Measurements from ENCODE around the gene CFAP92. TPM values are rescaled to one million over a fixed set of nuclear protein-coding genes. Genes with fewer than 3 reads are reported as not detected.

The CFAP92 gene
- total RNA-seq, 1 experiment from 2014 or later, result 0.92 TPM

- Mint-ChIP-seq H3K4me3 (no peak overlapping the region), H3K36me3 (ENCODE audit: insufficient read depth in 1 of 3, low read depth in 3 of 3) (peaks cover 0 to 3% (median 0%) of the 10 kb centered on the region in 3 experiments; a peak in 1 of 7 replicates), H3K27me3 (ENCODE audit: low read depth) (peaks cover 61% of the 10 kb centered on the region), H3K4me1 (peaks cover 2 to 5% of the 10 kb centered on the region in 2 experiments; a peak in 3 of 4 replicates), H3K9me3 (peaks cover 0 to 3% of the 10 kb centered on the region in 2 experiments; a peak in 2 of 5 replicates), H3K27ac (no peak overlapping the region)
- Histone ChIP-seq H3K79me1 (ENCODE audit: insufficient read depth, low read depth, low read length, poor library complexity, severe bottlenecking) (no peaks in the 10 kb centered on the region), H3K9me3 (ENCODE audit: control insufficient read depth, low read depth, low read length) (no peaks in the 10 kb centered on the region), H3K4ac (ENCODE audit: low read depth, low read length) (no peak overlapping the region), H2BK12ac (ENCODE audit: insufficient read length, low read depth, low read length) (no peak overlapping the region), H4K20me1 (ENCODE audit: control insufficient read depth, insufficient read depth, insufficient read length) (no peaks in the 10 kb centered on the region), H2AFZ (ENCODE audit: low read length) (no peak overlapping the region), H3K4me1 (ENCODE audit: insufficient read depth, low read length) (no peaks in the 10 kb centered on the region), H2BK5ac (ENCODE audit: insufficient read length, low read length) (no peak overlapping the region), H3K56ac (ENCODE audit: insufficient read length, low read depth, low read length) (no peak overlapping the region), H2AK5ac (ENCODE audit: insufficient read length, low read length) (no peak overlapping the region), H4K91ac (ENCODE audit: insufficient read length, low read depth, low read length) (no peak overlapping the region), H3K79me2 (ENCODE audit: insufficient read depth, low read length) (no peaks in the 10 kb centered on the region), H3K14ac (ENCODE audit: insufficient read depth, low read length) (no peak overlapping the region), H3K18ac (ENCODE audit: insufficient read length, low read depth, low read length) (no peak overlapping the region), H4K5ac (ENCODE audit: insufficient read length, low read depth, low read length) (no peak overlapping the region), H3K23ac (ENCODE audit: insufficient read length, low read depth, low read length) (no peak overlapping the region), H3K9ac (ENCODE audit: extremely low read depth, insufficient read length, low read length) (no peak overlapping the region), H3K23me2 (ENCODE audit: insufficient read length, low read depth, low read length, poor library complexity, severe bottlenecking) (no peaks in the 10 kb centered on the region), H3K27me3 (ENCODE audit: insufficient read depth, low read length) (peaks cover 3% of the 10 kb centered on the region; the same call in 1 of the 2 replicates), H3T11ph (ENCODE audit: low read length) (no peak overlapping the region), H2BK20ac (ENCODE audit: low read depth, low read length, poor library complexity, severe bottlenecking) (no peak overlapping the region), H2BK15ac (ENCODE audit: low read depth, low read length) (no peak overlapping the region), H3K27ac (ENCODE audit: insufficient read length, low read depth, low read length) (no peak overlapping the region), H4K8ac (replicated peaks; ENCODE audit: insufficient read length, low read depth, low read length) (no peak overlapping the region), H2BK120ac (ENCODE audit: low read depth, low read length, poor library complexity, severe bottlenecking) (no peak overlapping the region), H3K4me2 (ENCODE audit: insufficient read depth, insufficient read length, low read length) (no peak overlapping the region)
- WGBS (ENCODE audit: extremely low coverage, insufficient read length, low lambda C conversion rate), result no CpG with 5 or more reads among the region's 2 CpGs
- DNase-seq, result no peak
- TF ChIP-seq CTCF (conservative IDR thresholded peaks at IDR 0.05), result peak; percentile 41; the same call in 2 of the 3 replicates
Observed at GRCh38 chr3:129023909-129024308, 30.0 kb upstream of the CFAP92 start.
